AG09319 (cell line): ENCODE data around the gene COPB1.
A peak's percentile ranks its signal among the peaks of the same experiment; 100 is the strongest.

ENCODE experiments used
- DNase-seq: peaks from one replicate; pipeline ENCODE4 v3.0.0-alpha.2; 2010; ENCODE audit warnings: low read depth; ENCODE audit errors: extremely low read depth
- TF ChIP-seq, protein P1 (sequence below): IDR thresholded peaks from 2 replicates; pipeline ENCODE4 v1.5.1; 2011; ENCODE audit warnings: low read depth, mild to moderate bottlenecking, inconsistent platforms, low read length, moderate library complexity

Gene COPB1

DNA sequence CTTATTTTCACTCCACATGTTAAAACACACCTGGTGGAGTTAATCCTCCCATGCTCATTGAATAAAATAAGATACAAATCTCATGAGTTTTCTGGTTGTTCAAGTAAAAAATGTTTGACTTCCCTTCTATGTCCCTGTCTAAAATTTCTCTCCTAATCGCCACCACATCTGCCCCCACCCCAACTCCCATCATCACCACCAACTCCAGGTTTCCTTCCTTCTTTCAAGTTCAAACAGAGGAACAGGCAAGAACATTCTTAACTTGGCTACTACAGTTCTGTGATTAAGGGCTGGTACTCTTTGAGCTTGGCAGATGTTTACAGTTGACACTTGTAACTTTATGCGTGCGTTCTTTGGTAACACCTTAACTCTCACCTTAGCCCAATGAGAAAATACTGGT, 29.7 kb upstream of the COPB1 start:
- DNase-seq = no peak
- TF ChIP-seq, protein P1, sequence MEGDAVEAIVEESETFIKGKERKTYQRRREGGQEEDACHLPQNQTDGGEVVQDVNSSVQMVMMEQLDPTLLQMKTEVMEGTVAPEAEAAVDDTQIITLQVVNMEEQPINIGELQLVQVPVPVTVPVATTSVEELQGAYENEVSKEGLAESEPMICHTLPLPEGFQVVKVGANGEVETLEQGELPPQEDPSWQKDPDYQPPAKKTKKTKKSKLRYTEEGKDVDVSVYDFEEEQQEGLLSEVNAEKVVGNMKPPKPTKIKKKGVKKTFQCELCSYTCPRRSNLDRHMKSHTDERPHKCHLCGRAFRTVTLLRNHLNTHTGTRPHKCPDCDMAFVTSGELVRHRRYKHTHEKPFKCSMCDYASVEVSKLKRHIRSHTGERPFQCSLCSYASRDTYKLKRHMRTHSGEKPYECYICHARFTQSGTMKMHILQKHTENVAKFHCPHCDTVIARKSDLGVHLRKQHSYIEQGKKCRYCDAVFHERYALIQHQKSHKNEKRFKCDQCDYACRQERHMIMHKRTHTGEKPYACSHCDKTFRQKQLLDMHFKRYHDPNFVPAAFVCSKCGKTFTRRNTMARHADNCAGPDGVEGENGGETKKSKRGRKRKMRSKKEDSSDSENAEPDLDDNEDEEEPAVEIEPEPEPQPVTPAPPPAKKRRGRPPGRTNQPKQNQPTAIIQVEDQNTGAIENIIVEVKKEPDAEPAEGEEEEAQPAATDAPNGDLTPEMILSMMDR = no peak

DNA sequence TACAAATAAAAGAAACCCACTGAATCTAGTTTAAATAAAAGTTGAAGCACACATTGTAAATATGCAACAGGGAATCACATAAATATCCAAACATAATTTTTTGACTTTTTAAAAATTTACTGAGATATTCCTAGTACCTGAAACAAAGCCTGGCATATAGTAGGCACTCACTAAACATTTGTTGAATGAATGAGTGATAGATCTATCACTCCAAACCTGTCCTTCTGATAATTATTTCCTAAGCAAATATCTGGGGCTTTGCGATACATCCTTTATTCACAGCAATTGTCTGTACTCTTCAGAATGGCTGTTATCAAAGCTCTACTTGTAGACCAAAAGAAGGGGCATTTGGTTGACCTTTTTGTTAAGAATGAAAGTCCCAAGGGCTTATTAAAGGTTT, 23.2 kb upstream of the COPB1 start:
- DNase-seq = no peak
- TF ChIP-seq, protein P1 = no peak

DNA sequence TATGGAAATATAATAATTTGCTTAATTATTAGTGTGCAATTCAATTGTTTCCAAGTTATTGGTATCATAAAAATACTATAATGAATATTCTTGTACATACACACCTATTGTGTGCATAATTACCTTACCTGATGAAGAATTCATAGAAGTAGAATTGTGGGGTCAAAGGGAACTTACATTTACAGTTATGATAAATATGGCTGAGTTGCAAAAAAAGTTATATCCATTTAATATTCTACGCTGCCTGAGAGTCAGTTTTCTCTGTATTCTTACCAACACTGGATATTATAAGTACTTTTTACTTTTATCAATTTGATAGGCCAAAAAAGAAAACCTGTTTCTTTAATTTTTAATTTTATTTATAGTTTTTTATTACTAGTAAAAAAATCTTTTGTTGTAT, 22.6 kb upstream of the COPB1 start:
- DNase-seq = no peak
- TF ChIP-seq, protein P1 = no peak

DNA sequence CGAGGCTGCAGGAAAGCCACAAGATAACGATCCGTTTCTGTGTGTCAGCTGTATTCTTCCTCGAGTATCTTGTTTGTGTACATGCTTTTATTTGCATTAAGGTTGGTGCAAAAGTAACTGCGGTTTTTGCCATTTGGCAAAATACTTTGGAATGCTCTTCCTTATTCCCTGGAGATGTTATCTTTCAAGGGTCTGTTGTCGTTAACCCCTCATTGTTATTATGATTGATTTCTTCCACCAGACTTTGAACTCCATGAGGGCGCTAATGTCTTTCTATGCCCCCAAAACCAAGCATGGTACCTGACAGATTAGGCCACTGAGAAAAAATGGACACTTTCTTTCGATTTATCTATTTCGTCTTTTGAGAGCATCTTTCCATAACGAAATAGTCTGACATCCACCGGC, 21.1 kb upstream of the COPB1 start:
- TF ChIP-seq, protein P1 = no peak
- no peak for DNase-seq

DNA sequence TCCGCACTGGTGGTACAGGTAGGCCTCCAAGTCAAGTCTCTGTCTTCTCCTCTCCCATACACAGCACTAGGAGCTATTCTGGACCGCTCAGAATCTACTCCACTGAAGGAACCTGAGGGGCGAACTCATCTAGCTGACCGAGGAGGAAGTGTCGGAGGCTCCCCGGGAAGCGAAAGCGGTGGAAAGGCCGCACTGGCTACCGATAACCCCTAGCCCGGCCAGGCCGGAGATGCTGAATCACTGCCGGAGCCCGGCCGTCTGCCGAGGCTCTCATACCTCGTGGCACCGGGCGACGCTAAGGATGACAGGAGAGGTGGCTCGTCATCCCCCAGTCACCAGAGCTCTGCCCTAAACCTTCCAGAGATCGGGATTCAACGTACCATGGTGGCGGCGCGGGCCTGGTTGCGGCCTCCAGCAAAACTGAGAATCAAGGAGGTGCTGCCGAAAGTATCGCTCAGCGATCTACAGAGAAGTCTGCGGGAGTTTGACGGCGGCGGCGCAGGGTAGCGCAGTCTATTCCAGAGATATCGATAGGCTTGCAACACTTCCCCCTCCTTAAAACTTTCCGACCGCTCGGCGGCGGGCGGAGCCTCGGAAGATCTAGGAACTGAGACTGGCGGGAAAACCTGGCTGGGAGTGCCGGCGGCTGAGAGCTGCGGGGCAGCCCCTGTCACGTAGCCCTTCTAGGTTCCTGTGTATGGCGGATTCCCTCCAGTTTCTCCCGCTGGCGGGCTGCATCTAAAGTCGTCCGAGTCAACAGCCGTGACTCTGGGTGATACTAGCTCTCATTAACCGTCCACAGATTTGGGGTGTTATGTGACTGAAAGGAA, 20.5 kb upstream of the COPB1 start, which contains the start of gene PSMA1:
PSMA1 (minus strand) TSS at position 470 of the 830 bp plus-strand sequence; CDS start at position 383, 87 bp downstream.
- TF ChIP-seq, protein P1 = no peak; the same call in 1 of the 2 replicates
- DNase-seq = peak; percentile 83

DNA sequence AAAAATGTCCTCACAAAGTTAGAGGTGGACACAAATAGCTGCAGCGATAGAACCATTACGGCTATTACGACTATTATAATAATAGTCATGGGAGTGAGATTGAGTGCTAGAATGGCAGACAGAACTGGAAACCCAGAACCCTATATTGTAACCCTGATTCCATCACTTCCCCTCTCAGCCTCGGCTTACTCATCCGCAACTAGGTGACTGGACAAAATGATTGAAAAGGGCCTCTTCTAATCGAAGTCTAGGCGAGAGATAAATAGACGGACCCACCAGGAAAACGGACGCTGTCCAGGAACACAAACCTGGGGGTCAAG, 19.9 kb upstream of the COPB1 start:
- TF ChIP-seq, protein P1 = no peak
- DNase-seq = no peak

DNA sequence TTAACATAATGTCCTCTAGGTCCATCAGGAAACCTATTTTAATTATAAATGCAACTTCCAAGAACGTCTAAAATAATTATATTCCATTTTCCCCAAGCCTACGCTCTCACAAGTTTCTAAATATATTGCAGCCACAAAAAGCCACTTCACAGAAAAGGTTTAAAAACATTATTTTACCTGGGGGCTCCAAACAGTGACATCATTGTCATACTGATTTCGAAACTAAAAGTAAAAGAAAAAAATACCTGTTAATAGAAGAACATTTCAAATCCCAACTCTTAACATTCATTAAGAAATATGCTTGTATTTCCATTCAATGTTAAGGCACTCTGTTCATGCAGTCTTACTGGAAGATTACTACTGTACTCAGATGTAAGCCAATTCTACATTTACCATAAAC, 19.2 kb upstream of the COPB1 start:
- TF ChIP-seq, protein P1 = no peak
- DNase-seq = no peak
